Measurements from ENCODE around the gene KATNIP.

DNA sequence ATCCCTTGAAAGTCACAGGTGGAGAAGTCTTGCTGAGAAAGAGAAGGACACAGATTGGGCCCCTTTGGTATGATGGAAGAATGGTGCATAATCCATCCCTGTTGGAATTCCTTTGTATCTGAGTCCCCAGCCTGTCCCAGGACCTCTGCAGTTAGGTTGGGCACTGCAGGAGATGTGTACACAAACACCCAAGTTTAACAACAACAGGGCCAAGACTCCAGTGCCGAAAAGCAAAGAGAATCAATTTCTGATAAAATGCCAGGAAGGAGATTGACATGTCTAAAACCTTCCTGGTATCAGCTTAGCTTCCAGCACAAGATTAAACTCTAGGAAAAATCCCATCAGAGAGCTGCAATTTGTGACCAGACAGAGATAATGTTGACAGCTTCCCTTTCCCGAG, 32.9 kb downstream of the KATNIP start:
- TF ChIP-seq ZNF33B (CRISPR knock-in tag; IDR thresholded peaks at IDR 0.05) = no peak
- TF ChIP-seq, protein P1, sequence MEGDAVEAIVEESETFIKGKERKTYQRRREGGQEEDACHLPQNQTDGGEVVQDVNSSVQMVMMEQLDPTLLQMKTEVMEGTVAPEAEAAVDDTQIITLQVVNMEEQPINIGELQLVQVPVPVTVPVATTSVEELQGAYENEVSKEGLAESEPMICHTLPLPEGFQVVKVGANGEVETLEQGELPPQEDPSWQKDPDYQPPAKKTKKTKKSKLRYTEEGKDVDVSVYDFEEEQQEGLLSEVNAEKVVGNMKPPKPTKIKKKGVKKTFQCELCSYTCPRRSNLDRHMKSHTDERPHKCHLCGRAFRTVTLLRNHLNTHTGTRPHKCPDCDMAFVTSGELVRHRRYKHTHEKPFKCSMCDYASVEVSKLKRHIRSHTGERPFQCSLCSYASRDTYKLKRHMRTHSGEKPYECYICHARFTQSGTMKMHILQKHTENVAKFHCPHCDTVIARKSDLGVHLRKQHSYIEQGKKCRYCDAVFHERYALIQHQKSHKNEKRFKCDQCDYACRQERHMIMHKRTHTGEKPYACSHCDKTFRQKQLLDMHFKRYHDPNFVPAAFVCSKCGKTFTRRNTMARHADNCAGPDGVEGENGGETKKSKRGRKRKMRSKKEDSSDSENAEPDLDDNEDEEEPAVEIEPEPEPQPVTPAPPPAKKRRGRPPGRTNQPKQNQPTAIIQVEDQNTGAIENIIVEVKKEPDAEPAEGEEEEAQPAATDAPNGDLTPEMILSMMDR (CRISPR knock-in tag; IDR thresholded peaks at IDR 0.05) = no peak
- TF ChIP-seq ZNF317 (CRISPR knock-in tag; IDR thresholded peaks at IDR 0.05) = no peak
- TF ChIP-seq, protein P2, sequence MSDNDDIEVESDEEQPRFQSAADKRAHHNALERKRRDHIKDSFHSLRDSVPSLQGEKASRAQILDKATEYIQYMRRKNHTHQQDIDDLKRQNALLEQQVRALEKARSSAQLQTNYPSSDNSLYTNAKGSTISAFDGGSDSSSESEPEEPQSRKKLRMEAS (IDR thresholded peaks at IDR 0.05) = no peak
- TF ChIP-seq RBAK (CRISPR knock-in tag; IDR thresholded peaks at IDR 0.05) = no peak
- no peak for TF ChIP-seq CEBPB (IDR thresholded peaks at IDR 0.05; ENCODE audit: borderline replicate concordance, low read depth, low read length)
- no peak for TF ChIP-seq ZFP41 (CRISPR knock-in tag; IDR thresholded peaks at IDR 0.05; ENCODE audit: borderline replicate concordance)
- no peak for TF ChIP-seq CREM (IDR thresholded peaks at IDR 0.05)
- no peak for TF ChIP-seq CREM (CRISPR knock-in tag; IDR thresholded peaks at IDR 0.05)

All from HepG2 (cell line).